GM18867 (cell line): ENCODE data around the gene CLDN1.
"Not testable (repeated sequence)": the region's sequence is repeated elsewhere in the genome, so short reads cannot be mapped to it uniquely, and the experiment has no call there.

Experiments
- ATAC-seq: cut with Tn5 transposase; IDR thresholded peaks from one replicate; pipeline ENCODE4 v1.9.1; 2021; ENCODE audit warnings: mild to moderate bottlenecking, moderate library complexity; ENCODE audit not compliant: unreplicated experiment

CLDN1 gene

DNA sequence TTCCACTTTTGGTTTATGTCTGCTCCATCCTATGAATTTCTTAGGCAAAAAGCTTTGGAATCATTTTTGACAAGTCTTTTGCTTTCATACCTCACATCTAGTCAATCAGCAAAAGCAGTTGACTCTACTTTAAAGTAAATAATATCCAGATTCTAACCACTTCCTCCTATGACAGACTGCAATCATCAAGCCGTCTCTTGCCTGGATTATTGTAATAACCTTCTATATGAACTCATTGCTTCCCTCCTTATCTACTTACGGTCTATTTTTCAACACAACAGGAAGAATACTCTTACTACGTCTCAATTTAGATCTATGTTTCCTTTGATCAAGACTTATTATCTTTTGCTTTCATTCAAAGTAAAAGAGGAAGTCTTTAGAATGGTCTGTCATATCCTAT lies 20.7 kb downstream of the CLDN1 start:
- no peak for ATAC-seq

DNA sequence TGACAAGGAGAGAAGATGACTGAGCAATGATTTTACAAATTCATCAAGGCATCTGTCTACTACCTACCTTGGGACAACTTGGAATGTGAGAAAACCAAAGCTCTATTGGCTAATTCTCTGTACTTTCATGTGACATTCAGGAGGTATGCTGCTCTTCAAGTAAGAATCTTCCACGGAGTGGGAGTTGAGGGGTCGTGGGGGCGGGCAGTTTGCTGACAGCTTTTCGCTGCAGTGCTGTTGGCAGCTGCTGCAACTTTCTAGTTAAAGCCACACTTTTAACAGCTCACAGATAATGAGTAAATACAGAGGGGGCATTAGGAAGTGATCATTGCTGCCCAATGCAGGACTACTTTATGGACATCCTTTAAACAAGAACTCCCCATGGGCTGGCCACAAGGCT lies 22.3 kb downstream of the CLDN1 start:
- ATAC-seq = no peak

DNA sequence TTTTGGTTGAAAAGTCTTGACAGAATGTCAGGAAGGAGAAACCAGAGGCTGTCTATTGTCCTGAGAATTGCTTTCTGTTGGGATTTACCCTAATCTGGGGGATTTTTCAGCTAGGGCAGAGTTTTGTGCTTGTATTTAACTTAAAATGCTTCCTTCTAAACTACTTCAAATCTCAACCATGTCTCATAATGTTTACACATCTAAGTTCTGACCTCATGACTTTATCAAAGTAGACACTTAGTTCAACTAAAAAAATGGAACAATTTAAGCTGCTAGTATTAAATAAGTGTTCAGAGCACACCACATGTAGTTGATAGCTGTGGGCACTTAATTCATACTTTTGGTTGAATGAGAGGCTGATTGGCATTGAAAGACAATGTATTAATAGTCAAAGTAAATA lies 28.2 kb downstream of the CLDN1 start:
- ATAC-seq = no peak

DNA sequence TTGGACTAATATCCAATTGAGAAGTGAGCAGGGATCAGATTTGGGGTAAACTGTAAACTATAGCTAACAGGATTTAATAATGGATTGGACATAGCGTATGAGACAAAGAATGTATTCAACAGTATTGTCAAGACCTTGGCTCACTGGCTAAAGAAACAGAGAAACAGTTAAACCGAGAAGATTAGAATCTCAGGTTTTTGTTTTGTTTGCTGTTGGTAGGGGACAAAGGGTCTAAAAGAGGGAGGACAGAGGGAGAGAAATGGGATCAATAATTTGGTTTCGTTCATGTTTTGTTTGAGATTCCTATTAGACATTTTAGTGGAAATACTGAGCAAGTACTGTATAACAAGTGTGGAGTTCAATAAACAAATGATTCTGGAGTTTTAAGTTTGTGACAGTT lies 28.6 kb downstream of the CLDN1 start:
- ATAC-seq = no peak

DNA sequence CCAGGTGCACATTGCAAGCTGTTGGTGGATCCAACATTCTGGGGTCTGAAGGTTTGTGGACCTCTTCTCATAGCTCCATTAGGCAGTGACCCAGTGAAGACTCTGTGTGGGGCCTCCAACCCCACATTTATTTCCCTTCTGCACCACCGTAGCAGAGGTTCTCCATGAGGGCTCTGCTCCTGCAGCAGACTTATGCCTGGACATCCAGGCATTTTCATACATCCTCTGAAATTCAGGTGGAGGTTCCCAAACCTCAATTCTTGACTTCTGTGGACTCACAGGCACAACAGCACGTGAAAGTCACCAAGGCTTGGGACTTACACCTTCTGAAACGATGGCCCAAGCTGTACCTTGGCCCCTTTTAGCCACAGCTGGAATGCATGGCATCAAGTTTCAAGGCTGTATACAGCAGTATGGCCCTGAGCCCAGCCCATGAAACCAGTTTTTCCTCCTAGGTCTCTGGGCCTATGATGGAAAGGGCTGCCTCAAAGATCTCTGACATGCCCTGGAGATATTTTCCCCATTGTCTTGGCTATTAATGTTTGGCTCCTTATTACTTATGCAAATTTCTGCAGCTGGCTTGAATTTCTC lies 30.2 kb downstream of the CLDN1 start:
- no peak for ATAC-seq

DNA sequence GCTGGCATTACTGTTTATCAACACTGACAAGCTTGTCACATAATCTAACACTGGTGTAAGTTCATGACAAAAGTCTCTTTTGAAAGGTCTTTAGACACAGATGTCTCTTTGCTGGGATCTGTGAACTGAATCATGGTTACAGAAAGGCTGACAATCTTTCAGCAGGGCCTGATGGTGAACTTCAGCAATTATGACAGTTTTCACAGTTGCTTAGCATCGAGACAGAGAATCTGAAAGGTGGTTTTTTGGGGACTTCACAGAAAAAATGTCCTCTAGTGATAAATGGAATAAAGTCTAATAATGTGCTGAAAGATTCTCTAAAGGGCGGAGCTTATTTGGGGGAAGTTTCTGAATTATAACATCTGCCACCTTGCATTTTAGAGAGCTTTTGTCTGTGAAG lies 32.3 kb downstream of the CLDN1 start:
- no peak for ATAC-seq

DNA sequence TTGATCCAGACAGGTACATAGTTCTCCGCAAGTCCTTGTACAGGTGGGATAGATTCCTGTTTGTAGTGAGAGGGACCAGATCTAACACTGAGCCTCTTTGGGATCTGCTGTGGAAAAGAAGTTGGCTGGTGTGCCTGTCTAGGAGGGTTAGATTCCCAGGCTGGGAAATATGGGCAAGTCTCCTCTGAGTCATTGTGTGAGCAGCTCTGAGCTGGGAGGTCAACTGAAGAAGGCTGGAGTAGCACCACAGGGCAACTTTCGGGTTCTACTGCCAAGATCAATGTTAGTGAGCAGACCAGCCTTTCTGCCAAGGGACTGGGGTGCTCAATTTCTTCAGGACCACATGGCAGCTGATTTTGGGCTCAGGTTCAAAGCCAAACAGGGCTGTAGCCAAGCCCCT lies 33.4 kb downstream of the CLDN1 start:
- no peak for ATAC-seq

DNA sequence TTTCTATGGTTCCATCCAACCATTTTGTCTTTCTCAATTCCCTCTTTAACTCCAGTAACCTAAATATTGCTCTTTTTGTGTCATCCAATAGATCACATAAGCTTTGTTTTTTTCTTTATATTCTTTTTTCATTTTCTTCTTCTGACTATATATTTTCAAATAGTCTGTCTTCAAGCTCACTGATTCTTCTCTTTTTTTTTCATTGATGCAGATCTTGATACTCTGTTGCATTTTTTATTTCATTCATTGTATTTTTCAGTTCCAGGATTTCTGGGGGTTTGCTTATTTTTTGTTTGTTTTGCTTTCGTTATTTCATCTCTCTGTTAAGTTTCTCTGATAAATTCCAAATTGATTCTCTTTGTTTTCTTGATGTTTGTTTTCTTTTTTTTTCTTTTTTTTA lies 36.2 kb downstream of the CLDN1 start:
- ATAC-seq = no peak

DNA sequence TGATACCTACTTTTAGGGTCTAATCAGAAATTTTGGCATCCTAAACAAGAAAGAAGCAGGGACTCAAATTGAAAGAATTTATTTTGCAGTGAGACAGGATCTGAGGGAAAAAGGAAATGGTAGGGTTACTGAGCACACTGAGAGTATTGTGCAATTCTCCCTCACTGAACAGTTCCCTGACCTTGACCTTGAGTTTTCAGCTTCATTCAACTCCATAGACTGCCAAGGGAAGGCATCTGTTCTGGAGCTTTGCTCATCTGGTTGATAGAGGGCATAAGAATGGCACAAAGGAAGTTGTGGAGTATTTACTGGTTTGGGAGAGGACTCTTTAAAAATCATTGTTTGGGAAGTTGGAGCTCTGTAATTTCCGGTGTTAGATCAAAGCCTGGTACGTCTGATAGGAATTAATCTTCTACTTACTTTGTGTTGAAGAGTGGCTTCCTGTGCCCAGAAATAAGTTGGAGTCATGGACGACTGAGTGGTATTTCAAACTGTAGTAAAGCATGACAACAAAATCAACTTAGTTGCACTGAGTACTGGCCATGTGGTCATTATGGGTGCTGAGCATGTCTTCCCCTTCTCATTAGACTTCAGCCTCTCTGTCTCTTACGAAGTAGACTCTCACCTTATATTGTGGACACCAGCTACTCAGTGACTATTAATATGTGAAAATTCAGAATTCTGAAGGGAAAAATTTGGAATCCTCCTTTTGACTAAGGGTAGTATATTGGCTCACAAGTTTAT lies 40.8 kb downstream of the CLDN1 start:
- ATAC-seq = no peak

DNA sequence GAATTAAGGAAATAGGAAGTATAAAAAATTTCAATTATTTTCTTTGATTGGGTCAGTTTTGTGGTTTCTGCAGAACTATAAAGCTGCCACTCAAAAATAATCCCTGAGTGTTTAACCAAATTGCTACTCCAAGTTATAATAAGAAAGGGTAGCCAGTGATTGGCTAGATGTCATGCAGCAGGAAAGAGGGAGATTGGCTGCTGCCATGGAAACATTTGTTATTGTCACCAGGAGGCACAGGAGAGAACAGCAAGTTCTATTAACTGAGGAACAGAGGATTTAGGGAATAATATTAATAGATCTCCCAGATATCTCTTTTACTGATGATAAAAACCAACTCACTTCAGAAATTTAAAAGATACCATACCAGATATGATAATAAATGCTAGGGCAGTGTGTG lies 42.6 kb downstream of the CLDN1 start:
- no peak for ATAC-seq

DNA sequence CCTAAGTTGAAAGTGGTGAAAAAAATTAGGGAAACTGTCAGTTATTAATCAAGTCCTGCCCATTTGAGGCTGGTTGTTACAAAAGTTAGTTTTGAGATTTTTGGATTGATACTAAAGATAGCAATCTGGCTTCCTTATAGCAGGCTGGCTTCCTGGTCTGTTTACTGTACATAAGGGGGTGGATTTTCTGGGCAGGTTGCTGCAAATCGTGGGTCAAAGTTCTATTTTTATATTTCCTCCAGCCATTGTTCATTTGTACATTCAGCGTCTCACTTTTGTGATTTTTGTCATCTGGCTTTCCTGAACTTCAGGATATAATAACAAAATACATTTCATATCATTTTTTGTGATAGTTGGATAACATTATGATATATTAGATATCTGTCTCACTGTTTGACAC lies 49.5 kb downstream of the CLDN1 start:
- ATAC-seq = no peak

DNA sequence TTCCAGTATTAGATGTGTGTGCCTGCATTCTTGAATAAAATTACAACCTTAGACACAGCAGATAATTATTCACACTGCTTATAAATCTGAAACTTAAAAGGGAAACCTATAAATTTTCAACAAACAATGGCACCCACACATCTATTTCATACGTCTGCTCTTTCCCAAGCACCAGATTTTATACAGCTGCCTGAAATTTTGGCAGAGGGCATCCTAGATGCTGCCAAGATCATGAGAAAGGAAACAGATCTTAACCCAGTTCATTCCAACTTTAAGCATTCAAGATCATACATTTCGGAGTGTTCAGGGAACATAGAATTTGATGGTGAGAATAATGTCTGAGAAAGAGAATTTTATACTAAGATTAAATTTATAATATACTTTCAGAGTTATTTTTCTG lies 53.1 kb downstream of the CLDN1 start:
- no peak for ATAC-seq

DNA sequence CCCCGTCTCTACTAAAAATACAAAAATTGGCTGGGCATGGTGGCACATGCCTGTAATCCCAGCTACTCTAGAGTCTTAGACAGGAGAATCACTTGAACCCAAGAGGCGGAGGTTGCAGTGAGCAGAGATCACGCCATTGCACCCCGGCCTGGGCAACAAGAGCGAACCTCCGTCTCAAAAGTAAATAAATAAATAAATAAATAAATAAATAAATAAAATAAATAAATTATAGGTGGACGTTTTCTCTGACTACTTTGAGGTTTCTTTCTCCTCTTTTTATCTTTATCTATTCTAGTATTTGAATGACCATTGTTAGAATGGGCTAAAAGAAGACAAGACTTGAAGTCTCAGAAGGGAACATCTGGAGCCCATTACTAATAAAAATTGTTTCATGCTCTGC lies 54.8 kb downstream of the CLDN1 start:
- not testable (repeated sequence) for ATAC-seq

DNA sequence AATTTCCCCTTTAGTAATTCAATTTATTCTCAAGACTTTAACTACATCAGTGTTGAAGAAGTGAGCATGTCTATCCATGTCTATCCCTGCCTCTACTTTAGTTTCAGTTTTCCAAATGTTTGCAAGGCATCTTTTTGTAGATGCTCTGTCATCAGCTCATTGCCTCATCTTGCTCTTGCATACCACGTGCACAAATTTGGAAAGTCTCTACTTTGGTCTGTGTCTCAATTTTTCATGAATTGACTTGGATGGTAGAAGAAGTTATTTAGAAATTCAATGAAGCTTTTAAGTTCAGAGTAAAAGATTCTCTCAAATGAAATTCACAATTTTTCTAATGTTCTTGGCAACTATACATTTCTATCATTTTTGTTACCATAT lies 55.3 kb downstream of the CLDN1 start:
- no peak for ATAC-seq

DNA sequence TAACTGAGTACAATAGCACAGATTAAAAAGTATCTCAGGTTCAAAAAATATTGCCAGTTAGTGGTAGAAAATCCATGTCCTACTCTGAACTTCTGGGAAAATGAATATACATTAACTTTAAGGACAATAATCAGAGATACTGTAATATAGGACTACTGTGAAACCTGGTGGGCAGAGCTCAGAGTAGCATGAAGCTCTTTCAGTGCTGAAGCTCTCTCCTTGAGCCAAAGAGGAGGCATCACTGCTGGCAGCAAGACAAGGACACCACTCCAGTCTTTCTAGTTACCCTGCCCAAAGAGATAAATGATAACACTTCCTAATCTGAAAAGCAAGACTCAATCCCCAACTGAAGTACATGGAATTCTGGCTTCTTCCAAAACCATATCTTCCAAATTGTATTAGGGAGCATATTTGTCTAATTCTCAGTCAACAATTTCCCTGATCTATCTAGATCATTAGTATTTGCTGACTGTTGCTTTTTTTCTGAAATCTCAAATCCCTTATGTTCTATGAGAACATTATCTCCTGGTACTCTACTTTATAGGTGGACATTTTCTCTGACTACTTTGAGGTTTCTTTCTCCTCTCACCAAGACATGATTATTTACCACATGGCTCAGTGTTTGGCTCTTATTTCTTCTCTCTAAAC lies 55.9 kb downstream of the CLDN1 start:
- ATAC-seq = no peak

DNA sequence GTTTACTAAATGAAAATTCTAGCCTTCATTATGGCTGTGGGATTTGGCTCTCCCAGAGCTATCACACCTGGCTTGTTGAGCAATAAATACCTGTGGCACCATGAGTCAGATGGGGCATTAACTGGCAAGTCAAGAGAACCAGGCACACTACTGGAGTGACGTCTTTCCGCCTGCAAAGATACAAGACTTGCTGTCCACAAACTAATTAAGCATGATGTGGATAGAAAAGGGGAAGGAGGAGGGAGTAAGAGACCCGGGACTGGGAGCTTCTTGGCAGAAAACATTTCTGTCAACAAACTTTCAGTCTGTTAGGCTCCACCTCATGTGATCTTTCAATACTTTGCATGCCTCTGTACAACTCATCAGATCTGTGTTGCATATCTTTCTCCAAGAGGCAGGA lies 56.5 kb downstream of the CLDN1 start:
- no peak for ATAC-seq

DNA sequence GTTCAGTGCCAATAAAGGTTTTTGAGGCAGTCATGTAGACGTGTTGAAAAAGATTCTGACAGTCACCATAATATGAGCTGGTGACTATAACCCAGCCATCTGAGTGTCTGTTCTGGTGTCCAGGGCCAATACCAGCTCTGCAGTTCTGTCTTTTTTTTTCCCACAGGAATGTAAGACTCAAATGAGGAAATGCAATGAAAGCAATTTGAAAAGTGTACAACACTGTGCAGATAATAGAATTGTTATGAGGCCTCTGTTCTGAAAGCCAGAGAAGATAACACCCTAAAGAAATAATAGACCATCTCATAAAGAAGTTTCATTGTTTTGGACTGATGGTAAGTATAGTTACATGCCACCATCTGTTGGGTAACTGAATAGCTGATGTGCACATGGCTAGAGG lies 57.1 kb downstream of the CLDN1 start:
- no peak for ATAC-seq

DNA sequence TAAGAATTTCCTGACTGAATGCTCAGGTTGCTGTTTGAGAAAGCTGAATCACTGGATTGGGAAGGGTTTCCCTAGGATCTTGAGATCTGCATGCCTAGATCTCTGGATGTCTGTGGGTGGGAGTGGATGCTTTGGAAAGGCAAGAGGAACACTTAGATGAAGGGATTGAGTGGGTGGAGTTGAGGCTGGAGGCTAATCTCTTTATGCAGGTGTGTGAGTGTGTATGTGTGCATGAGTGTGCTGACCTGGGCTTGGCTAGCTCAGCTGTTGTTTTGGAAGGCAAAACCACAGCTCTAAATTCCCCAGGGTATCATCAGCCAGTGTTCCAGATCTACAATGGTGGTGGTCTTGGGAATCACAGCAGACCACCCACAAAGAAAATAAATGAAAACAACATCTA lies 60.5 kb downstream of the CLDN1 start:
- ATAC-seq = no peak

DNA sequence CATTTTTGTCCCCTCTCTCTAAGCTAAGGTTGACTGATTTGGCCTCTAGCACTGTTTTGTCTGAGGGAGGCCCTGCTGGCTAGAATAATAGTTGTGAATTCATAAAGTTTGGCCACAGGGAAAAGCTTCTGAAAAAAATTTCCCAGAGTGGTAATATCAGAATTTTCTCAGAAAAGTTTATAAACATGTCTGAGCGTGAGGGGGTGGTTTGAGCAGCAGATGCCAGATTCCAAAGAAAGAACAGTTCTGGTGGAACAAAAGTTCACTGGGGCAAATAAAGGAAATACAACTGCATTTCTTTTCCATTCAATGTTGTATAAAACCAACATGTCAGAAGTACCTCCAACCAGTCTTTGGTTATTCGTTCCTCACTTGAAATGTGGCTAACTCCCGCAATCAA lies 61.2 kb downstream of the CLDN1 start:
- no peak for ATAC-seq

DNA sequence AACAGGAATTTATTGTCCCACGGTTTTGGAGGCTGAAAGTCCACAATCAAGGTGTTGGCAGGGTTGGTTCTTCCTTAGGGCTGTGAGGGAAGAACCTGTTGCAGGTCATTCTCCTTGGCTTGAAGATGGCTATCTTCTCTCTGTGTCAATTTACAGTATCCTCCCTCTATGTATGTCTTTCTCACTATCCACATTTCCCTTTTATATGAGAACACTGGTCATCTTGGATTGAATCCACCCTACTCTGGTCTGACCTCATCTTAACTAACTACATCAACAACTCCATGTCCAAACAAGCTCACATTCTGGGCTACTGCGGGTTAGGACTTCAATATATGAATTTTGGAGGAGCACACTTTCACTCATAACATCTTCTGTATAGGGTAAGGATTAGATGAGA lies 61.9 kb downstream of the CLDN1 start:
- no peak for ATAC-seq

DNA sequence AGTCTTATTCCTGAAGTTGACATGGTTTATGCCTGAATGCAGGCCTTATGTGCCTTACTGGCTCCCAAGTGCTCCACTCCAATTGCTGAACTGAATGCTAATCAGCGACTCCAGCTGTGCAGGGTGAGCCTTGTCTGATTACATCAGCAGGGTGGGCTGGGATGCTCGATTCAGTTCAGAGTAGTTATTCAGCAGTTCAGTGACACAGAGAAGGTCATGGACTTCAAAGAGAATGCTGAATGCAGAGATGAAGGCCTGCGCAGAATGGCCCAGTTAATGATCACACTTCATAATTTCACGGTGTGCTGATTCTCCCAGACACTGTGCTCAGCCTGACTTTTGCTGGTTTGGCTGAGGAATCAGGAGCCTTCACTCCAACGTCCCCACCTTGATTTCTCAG lies 63.6 kb downstream of the CLDN1 start:
- no peak for ATAC-seq
